ENCODE data around the gene EP300.

The EP300 gene

GRCh38 chr22:41215926-41216325 is 123.5 kb downstream of the EP300 start:
- DNase-seq, result no peak

- no peak for DNase-seq
Measured at GRCh38 chr22:41216984-41217383, 124.6 kb downstream of the EP300 start.

- no peak for DNase-seq
Measured at GRCh38 chr22:41217553-41218157, 125.3 kb downstream of the EP300 start.

- DNase-seq, result no peak
Measured at GRCh38 chr22:41222846-41223507, 130.6 kb downstream of the EP300 start.

- no peak for DNase-seq
Measured at GRCh38 chr22:41223535-41223934, 131.1 kb downstream of the EP300 start.

- DNase-seq, result no peak
Measured at GRCh38 chr22:41226723-41227655, 134.6 kb downstream of the EP300 start.

- no peak for DNase-seq
Measured at GRCh38 chr22:41229215-41229614, 136.8 kb downstream of the EP300 start.
